SK-N-SH treated with all-trans-retinoic acid at 6 μM for 48 hours (cell line): ENCODE measurements around the gene AGAP1.

Source experiments
- ATAC-seq: fragments of 200-7000 bp; cut with Tn5 transposase; 3 replicates; pipeline ENCODE4 v1.9.1; 2020; ENCODE audit warnings: mild to moderate bottlenecking, moderate library complexity
- ARNTL ChIP-seq: fragments of 450-650 bp; formaldehyde crosslinking; IDR thresholded peaks from 2 replicates; pipeline ENCODE4 v1.5.0; 2020; ENCODE audit warnings: low read depth, mild to moderate bottlenecking, moderate library complexity, borderline replicate concordance
- CSDC2 ChIP-seq: fragments of 250-450 bp; sonication (Bioruptor Pico); IDR thresholded peaks from 2 replicates; pipeline ENCODE4 v1.5.0; 2020; ENCODE audit warnings: mild to moderate bottlenecking, moderate library complexity
- ESRRG ChIP-seq: fragments of 250-450 bp; sonication (Bioruptor Pico); IDR thresholded peaks from 2 replicates; pipeline ENCODE4 v1.6.1; 2021; ENCODE audit warnings: mild to moderate bottlenecking
- GLIS3 ChIP-seq: fragments of 250-450 bp; sonication (Bioruptor Pico); IDR thresholded peaks from 2 replicates; pipeline ENCODE4 v1.5.0; 2020; ENCODE audit warnings: mild to moderate bottlenecking, moderate library complexity
- PPARA ChIP-seq: fragments of 250-450 bp; sonication (Bioruptor Pico); IDR thresholded peaks from 2 replicates; pipeline ENCODE4 v1.5.0; 2020; ENCODE audit warnings: mild to moderate bottlenecking, borderline replicate concordance
- RARB ChIP-seq: fragments of 250-450 bp; sonication (Bioruptor Pico); IDR thresholded peaks from 2 replicates; pipeline ENCODE4 v1.8.0; 2021; ENCODE audit warnings: mild to moderate bottlenecking, moderate library complexity
- SNAI2 ChIP-seq: fragments of 250-450 bp; sonication (Bioruptor Pico); IDR thresholded peaks from 2 replicates; pipeline ENCODE4 v1.5.0; 2020; ENCODE audit warnings: mild to moderate bottlenecking, moderate library complexity
- TCF4 ChIP-seq: fragments of 250-450 bp; sonication (Bioruptor Pico); IDR thresholded peaks from 2 replicates; pipeline ENCODE4 v1.8.0; 2021; ENCODE audit warnings: mild to moderate bottlenecking, moderate library complexity, borderline replicate concordance
- TOX ChIP-seq: fragments of 250-450 bp; sonication (Bioruptor Pico); IDR thresholded peaks from 2 replicates; pipeline ENCODE4 v1.8.0; 2021; ENCODE audit warnings: mild to moderate bottlenecking, moderate library complexity, borderline replicate concordance
- ZFP3 ChIP-seq: fragments of 250-450 bp; sonication (Bioruptor Pico); IDR thresholded peaks from 2 replicates; pipeline ENCODE4 v1.5.0; 2020; ENCODE audit warnings: mild to moderate bottlenecking, moderate library complexity
- TF ChIP-seq, protein P1 (sequence below): fragments of 250-450 bp; sonication (Bioruptor Pico); IDR thresholded peaks from 2 replicates; pipeline ENCODE4 v1.5.0; 2020; ENCODE audit warnings: mild to moderate bottlenecking, moderate library complexity
- TF ChIP-seq, protein P2 (sequence below): fragments of 250-450 bp; sonication (Bioruptor Pico); IDR thresholded peaks from 2 replicates; pipeline ENCODE4 v1.5.1; 2021; ENCODE audit warnings: mild to moderate bottlenecking, moderate library complexity
- TF ChIP-seq, protein P3 (sequence below): fragments of 250-450 bp; sonication (Bioruptor Pico); IDR thresholded peaks from 2 replicates; pipeline ENCODE4 v1.8.0; 2020; ENCODE audit warnings: mild to moderate bottlenecking, moderate library complexity, borderline replicate concordance

Gene AGAP1

DNA sequence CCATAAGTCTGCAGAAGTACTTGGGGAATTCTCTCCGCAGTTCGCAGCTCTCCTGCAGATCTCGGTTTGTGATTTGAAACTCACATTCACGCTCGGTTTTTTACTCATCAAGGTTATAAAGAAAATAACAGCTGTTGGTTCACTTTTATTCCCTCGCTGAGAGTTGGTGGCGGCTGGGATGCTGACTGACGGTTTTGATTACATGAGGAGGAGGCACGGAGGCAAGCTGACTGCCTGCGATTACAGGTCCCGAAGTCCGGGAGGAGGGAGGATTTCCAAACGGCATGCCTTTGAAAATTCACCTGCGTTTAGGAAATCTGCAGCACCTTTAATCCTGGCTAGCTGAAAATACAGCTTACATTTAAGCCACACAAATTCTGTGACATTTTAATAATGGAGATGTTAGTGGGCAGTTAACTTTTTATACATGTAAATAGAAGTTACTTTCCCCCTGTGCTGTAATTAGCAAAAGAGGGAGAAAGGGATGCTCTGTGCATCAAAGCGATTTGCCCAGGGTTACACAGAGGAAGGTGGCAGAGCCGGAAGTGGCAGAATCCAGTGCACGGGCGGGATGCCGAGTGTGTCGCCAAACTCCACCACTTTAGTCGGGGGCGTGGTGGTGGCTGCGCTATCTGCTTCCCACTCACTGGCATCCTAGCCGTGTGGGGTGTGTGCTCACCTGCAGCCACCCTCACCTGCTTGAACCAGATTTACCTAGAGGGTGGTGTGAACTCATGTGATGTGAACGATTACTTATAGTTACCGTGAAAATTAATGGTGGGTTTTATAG is 14.7 kb downstream of the AGAP1 start (continued):
- TF ChIP-seq, protein P1, sequence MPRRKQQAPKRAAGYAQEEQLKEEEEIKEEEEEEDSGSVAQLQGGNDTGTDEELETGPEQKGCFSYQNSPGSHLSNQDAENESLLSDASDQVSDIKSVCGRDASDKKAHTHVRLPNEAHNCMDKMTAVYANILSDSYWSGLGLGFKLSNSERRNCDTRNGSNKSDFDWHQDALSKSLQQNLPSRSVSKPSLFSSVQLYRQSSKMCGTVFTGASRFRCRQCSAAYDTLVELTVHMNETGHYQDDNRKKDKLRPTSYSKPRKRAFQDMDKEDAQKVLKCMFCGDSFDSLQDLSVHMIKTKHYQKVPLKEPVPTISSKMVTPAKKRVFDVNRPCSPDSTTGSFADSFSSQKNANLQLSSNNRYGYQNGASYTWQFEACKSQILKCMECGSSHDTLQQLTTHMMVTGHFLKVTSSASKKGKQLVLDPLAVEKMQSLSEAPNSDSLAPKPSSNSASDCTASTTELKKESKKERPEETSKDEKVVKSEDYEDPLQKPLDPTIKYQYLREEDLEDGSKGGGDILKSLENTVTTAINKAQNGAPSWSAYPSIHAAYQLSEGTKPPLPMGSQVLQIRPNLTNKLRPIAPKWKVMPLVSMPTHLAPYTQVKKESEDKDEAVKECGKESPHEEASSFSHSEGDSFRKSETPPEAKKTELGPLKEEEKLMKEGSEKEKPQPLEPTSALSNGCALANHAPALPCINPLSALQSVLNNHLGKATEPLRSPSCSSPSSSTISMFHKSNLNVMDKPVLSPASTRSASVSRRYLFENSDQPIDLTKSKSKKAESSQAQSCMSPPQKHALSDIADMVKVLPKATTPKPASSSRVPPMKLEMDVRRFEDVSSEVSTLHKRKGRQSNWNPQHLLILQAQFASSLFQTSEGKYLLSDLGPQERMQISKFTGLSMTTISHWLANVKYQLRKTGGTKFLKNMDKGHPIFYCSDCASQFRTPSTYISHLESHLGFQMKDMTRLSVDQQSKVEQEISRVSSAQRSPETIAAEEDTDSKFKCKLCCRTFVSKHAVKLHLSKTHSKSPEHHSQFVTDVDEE (CRISPR knock-in tag) = no peak
- TF ChIP-seq ZFP3 (no peak), GLIS3 (CRISPR knock-in tag) (no peak)
- TF ChIP-seq, protein P2, sequence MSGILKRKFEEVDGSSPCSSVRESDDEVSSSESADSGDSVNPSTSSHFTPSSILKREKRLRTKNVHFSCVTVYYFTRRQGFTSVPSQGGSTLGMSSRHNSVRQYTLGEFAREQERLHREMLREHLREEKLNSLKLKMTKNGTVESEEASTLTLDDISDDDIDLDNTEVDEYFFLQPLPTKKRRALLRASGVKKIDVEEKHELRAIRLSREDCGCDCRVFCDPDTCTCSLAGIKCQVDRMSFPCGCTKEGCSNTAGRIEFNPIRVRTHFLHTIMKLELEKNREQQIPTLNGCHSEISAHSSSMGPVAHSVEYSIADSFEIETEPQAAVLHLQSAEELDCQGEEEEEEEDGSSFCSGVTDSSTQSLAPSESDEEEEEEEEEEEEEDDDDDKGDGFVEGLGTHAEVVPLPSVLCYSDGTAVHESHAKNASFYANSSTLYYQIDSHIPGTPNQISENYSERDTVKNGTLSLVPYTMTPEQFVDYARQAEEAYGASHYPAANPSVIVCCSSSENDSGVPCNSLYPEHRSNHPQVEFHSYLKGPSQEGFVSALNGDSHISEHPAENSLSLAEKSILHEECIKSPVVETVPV = no peak

DNA sequence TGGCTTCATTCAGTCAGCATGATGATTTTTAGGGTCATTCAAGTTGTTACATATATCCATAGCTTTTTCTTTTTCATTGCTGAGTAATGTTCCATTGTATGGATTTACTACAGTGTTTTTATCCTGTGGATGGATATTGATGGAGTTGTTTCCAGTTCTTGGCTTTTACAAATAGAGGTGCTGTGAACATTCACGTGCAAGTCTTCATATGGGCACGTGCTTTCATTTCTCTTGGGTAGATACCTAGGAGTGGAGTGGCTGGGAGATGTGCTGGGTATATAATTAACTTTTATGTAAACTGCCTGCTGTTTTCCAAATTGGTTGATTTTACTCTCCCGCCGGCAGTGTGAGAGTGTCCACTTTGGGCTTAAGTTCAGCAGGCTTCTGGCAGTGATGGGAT is 16.5 kb downstream of the AGAP1 start:
- ATAC-seq = no peak

DNA sequence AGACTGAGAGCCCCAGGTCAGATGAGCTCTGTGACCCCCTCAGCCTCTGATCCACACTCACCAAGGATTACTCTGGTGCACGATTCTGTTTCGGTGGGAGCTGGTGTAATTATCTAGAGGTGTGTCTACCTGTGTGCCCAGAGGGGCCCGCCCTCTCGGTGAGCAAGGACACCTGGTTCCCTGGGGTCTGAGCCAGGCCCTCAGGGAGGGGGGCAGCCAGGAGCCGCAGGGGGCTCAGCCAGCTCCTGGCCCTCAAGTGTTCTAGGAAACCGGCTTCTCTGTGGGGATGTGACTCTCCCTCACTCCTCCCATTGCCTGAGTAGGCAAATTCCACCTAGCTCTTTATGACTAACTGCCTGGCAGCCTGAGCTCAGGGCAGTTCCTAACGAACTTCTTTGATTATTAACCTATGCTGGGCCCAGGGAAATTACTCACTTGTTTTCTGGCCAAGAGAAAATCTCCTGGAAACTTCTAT is 17.4 kb downstream of the AGAP1 start:
- ATAC-seq = peak; percentile 99
- TF ChIP-seq, protein P3, sequence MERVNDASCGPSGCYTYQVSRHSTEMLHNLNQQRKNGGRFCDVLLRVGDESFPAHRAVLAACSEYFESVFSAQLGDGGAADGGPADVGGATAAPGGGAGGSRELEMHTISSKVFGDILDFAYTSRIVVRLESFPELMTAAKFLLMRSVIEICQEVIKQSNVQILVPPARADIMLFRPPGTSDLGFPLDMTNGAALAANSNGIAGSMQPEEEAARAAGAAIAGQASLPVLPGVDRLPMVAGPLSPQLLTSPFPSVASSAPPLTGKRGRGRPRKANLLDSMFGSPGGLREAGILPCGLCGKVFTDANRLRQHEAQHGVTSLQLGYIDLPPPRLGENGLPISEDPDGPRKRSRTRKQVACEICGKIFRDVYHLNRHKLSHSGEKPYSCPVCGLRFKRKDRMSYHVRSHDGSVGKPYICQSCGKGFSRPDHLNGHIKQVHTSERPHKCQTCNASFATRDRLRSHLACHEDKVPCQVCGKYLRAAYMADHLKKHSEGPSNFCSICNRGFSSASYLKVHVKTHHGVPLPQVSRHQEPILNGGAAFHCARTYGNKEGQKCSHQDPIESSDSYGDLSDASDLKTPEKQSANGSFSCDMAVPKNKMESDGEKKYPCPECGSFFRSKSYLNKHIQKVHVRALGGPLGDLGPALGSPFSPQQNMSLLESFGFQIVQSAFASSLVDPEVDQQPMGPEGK (CRISPR knock-in tag) = no peak
- TF ChIP-seq, protein P1 (CRISPR knock-in tag) = no peak
- TF ChIP-seq PPARA (CRISPR knock-in tag) (no peak), ESRRG (CRISPR knock-in tag) (no peak), TOX (no peak), GLIS3 (CRISPR knock-in tag) (no peak), ARNTL (CRISPR knock-in tag) (no peak), CSDC2 (CRISPR knock-in tag) (no peak), SNAI2 (CRISPR knock-in tag) (no peak)
- TF ChIP-seq, protein P2 = no peak

More for the DNA sequence above, 16.5 kb downstream of the AGAP1 start:
- no peak for TF ChIP-seq ZFP3
- TF ChIP-seq RARB (CRISPR knock-in tag) = no peak
- TF ChIP-seq, protein P2 = no peak
- no peak for TF ChIP-seq TCF4
